PC-9 (cell line): Measurements from ENCODE around the gene NIPSNAP2. TPM values are rescaled to one million over a fixed set of nuclear protein-coding genes. Genes with fewer than 3 reads are reported as not detected.

Experiments
- BruUV-seq: library from RNA; stranded (reverse); fragments of 400-500 nt; replicated peaks from 2 replicates; lab custom pipeline; 2021; lab: Mats Ljungman, UMichigan
- CTCF ChIA-PET: fragments of 300-600 bp; sonication (Branson Sonifier 250); formaldehyde crosslinking; loops from one replicate; lab custom pipeline; 2022; ENCODE audit warnings: antibody characterized with exemption; lab: Charles Lee
- POLR2A ChIA-PET: fragments of 300-600 bp; sonication (Branson Sonifier 250); formaldehyde crosslinking; loops from one replicate; lab custom pipeline; 2022; ENCODE audit warnings: antibody characterized with exemption; ENCODE audit not compliant: unreplicated experiment; lab: Charles Lee
- DNase-seq, 2 experiments: peaks; one replicate each; pipeline versions ENCODE4 v3.0.0 to v3.0.0-alpha.2; 2015 to 2022; ENCODE audit warnings: mixed read lengths in 1 of 2
- H2AFZ ChIP-seq: fragments of 200-600 bp; sonication (generic); 2 replicates; pipeline ENCODE4 v1.8.1; 2017; ENCODE audit warnings: antibody characterized with exemption
- H3F3A ChIP-seq: fragments of 200-600 bp; sonication (generic); 2 replicates; pipeline ENCODE4 v1.8.1; 2017; ENCODE audit warnings: antibody characterized with exemption, mild to moderate bottlenecking, low read depth; ENCODE audit not compliant: insufficient read depth
- H3K27ac ChIP-seq: fragments of 200-600 bp; sonication (generic); 2 replicates; pipeline ENCODE4 v1.6.1; 2016; ENCODE audit warnings: mixed run types
- H3K27me3 ChIP-seq: fragments of 200-600 bp; sonication (generic); 2 replicates; pipeline ENCODE4 v1.6.1; 2016; ENCODE audit warnings: low read depth, mixed run types; ENCODE audit not compliant: insufficient read depth
- H3K36me3 ChIP-seq: fragments of 200-600 bp; sonication (generic); 2 replicates; pipeline ENCODE4 v1.6.1; 2016; ENCODE audit warnings: low read depth, mixed run types
- H3K4me1 ChIP-seq: fragments of 200-600 bp; sonication (generic); replicated peaks from 2 replicates; pipeline ENCODE4 v1.6.1; 2016; ENCODE audit warnings: mixed run types; ENCODE audit not compliant: insufficient read depth
- H3K4me2 ChIP-seq: fragments of 200-600 bp; sonication (generic); 2 replicates; pipeline ENCODE4 v1.6.1; 2017; ENCODE audit warnings: mixed run types
- H3K4me3 ChIP-seq: fragments of 200-600 bp; sonication (generic); 2 replicates; pipeline ENCODE4 v1.6.1; 2016; ENCODE audit warnings: mixed run types
- H3K79me2 ChIP-seq: fragments of 200-600 bp; sonication (generic); 2 replicates; pipeline ENCODE4 v1.6.1; 2017; ENCODE audit warnings: low read depth, mixed run types
- H3K9me2 ChIP-seq: fragments of 200-600 bp; sonication (generic); 2 replicates; pipeline ENCODE4 v1.8.1; 2017; ENCODE audit warnings: mild to moderate bottlenecking; ENCODE audit not compliant: insufficient read depth
- H3K9me3 ChIP-seq: fragments of 200-600 bp; sonication (generic); 2 replicates; pipeline ENCODE4 v1.8.1; 2016; ENCODE audit warnings: low read depth; ENCODE audit not compliant: insufficient read depth
- H4K20me1 ChIP-seq: fragments of 200-600 bp; sonication (generic); 2 replicates; pipeline ENCODE4 v1.8.1; 2017; ENCODE audit not compliant: insufficient read depth
- CTCF ChIP-seq: fragments of 200-600 bp; sonication (generic); conservative IDR thresholded peaks from 2 replicates; pipeline ENCODE4 v1.6.1; 2017; ENCODE audit warnings: mixed run types, antibody characterized with exemption, mild to moderate bottlenecking, moderate library complexity
- EZH2 ChIP-seq: fragments of 200-600 bp; sonication (generic); IDR thresholded peaks from 2 replicates; pipeline ENCODE4 v1.8.0; 2017; ENCODE audit warnings: antibody characterized with exemption, low read depth
- intact Hi-C: fragments of 100-400 bp; cut with micrococcal nuclease; formaldehyde crosslinking; loops from one replicate; pipeline ENCODE4 v1.10.0; 2022; ENCODE audit not compliant: unreplicated experiment
- total RNA-seq: library from RNA; stranded (reverse); gene quantifications from 2 replicates; pipeline ENCODE4 v1.2.3, GENCODE V29; 2021

The NIPSNAP2 gene
- total RNA-seq, 1 experiment from 2014 or later, result 96.1 TPM

DNA sequence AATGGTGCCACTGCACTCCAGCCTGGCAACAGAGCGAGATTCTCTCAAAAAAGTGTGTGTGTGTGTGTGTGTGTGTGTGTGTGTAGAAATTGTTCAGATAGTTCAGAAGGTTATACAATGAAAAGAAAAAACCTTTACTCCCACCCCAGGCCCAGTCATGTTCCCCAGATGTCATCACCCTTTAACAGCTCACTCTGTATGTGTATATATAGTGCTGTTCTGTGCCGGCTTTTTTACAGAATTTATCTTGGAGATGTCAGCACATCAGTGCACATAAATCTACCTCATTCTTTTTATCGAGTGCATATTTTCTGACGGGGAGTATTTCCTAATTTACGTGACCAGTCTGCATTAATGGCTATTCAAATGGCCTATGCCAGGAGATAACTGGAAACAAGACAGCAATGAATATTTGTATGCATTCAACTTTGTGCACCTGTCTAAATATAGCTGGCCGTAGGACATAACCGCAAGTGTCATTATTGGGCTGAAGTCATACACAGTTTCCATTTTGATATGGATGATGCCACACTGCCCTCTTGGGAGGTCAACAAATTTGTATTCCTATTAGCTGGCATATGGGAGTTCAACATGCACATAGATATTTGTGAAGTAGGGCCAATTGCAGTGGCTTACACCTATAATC, 11.7 kb downstream of the NIPSNAP2 start:
- Histone ChIP-seq H3K4me3 (no peak overlapping the region), H4K20me1 (peaks cover 33% of the 10 kb centered on the region), H3K4me2 (no peak overlapping the region), H3K79me2 (peaks cover 28% of the 10 kb centered on the region), H3K9me3 (no peaks in the 10 kb centered on the region), H3K27ac (no peak overlapping the region), H3K9me2 (no peaks in the 10 kb centered on the region), H3K4me1 (0 out of 2 replicates have a peak, but pooled peaks cover 3% of the 10 kb centered on the region), H3F3A (peaks cover 12% of the 10 kb centered on the region; the same call in 1 of the 2 replicates), H2AFZ (no peak overlapping the region), H3K36me3 (peaks cover 34% of the 10 kb centered on the region), H3K27me3 (no peaks in the 10 kb centered on the region)
- TF ChIP-seq EZH2 (no peak), CTCF (no peak)
- BruUV-seq, result no TSS peak
- POLR2A ChIA-PET, result no interaction called here
- CTCF ChIA-PET, result no interaction called here
- intact Hi-C loops, result no loop called here
- DNase-seq, result no peak

DNA sequence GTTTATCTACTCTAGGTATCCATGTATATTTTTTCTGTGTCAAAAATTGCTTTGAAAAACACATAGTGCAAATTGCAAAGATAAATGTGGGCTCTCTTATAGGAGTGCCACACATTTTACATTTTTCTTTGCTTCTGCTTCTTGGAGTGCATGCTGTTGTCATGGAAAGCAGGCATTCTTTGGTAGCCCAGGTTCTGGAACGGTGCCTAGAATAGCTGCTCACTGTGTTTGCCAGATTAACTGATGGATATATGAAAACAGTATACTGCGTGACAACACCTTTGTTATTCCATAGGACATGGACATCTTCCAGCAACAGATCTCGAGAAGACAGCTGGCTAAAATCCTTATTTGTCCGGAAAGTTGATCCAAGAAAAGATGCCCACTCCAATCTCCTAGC, 13.4 kb downstream of the NIPSNAP2 start:
- peaks cover 31% of the 10 kb centered on the region for H4K20me1 ChIP-seq
- ChIA-PET POLR2A (interaction anchor here (0.6 kb wide), 2 partner anchors 85 to 1341 kb away, joined by 4 to 5 read pairs; no protein-coding TSS in a partner anchor), CTCF (interaction anchor here (0.5 kb wide), 1 partner anchor 178 kb away, joined by 3 read pairs; no protein-coding TSS in a partner anchor)
- H3K4me2 ChIP-seq, result no peak overlapping the region
- BruUV-seq, result no TSS peak
- H3K4me1 ChIP-seq, result 0 out of 2 replicates have a peak, but pooled peaks cover 3% of the 10 kb centered on the region
- peaks cover 11% of the 10 kb centered on the region for H3K79me2 ChIP-seq
- H3K9me3 ChIP-seq, result no peaks in the 10 kb centered on the region
- peaks cover 12% of the 10 kb centered on the region; the same call in 1 of the 2 replicates for H3F3A ChIP-seq
- TF ChIP-seq CTCF (no peak), EZH2 (no peak)
- H3K9me2 ChIP-seq, result no peaks in the 10 kb centered on the region
- no peaks in the 10 kb centered on the region for H3K27me3 ChIP-seq
- no peak overlapping the region for H3K4me3 ChIP-seq
- H2AFZ ChIP-seq, result no peak overlapping the region
- no peak overlapping the region for H3K27ac ChIP-seq
- intact Hi-C loops, result no loop called here
- no peak for DNase-seq
- H3K36me3 ChIP-seq, result peaks cover 50% of the 10 kb centered on the region

GRCh38 chr7:55980266-55980665, 15.9 kb downstream of the NIPSNAP2 start:
- intact Hi-C loops, result no loop called here
- Histone ChIP-seq H3K4me1 (0 out of 2 replicates have a peak, but pooled peaks cover 3% of the 10 kb centered on the region), H3K9me3 (no peaks in the 10 kb centered on the region), H3K27me3 (no peaks in the 10 kb centered on the region), H3F3A (0 out of 2 replicates have a peak, but pooled peaks cover 7% of the 10 kb centered on the region), H3K79me2 (peaks cover 2% of the 10 kb centered on the region; the same call in 1 of the 2 replicates), H2AFZ (no peak overlapping the region), H3K4me2 (no peak overlapping the region), H3K27ac (no peak overlapping the region), H4K20me1 (0 out of 2 replicates have a peak, but pooled peaks cover 15% of the 10 kb centered on the region), H3K9me2 (no peaks in the 10 kb centered on the region), H3K36me3 (peaks cover 69% of the 10 kb centered on the region), H3K4me3 (no peak overlapping the region)
- CTCF ChIA-PET, result no interaction called here
- BruUV-seq, result no TSS peak
- POLR2A ChIA-PET, result interaction anchor here (0.5 kb wide), 1 partner anchor 85 kb away, joined by 17 read pairs; no protein-coding TSS in a partner anchor
- DNase-seq, result no peak
- no peak for TF ChIP-seq CTCF
- TF ChIP-seq EZH2, result no peak
